HG02610 (cell line): ENCODE results near the gene CNTNAP5.

Source experiments
- ATAC-seq: cut with Tn5 transposase; IDR thresholded peaks from one replicate; pipeline ENCODE4 v1.9.1; 2021; ENCODE audit warnings: mild to moderate bottlenecking, moderate library complexity; ENCODE audit not compliant: unreplicated experiment

Gene CNTNAP5

GRCh38 chr2:124586835-124587234, 561.7 kb downstream of the CNTNAP5 start:
- ATAC-seq, result no peak

- ATAC-seq, result no peak
Measured at GRCh38 chr2:124589971-124590370, 564.9 kb downstream of the CNTNAP5 start.

- ATAC-seq, result no peak
Measured at GRCh38 chr2:124602759-124603158, 577.7 kb downstream of the CNTNAP5 start.

GRCh38 chr2:124604940-124605339, 579.9 kb downstream of the CNTNAP5 start:
- no peak for ATAC-seq

GRCh38 chr2:124607679-124608078, 582.6 kb downstream of the CNTNAP5 start:
- ATAC-seq, result no peak

- no peak for ATAC-seq
Measured at GRCh38 chr2:124609667-124610066, 584.6 kb downstream of the CNTNAP5 start.

- ATAC-seq, result no peak
Measured at GRCh38 chr2:124610141-124610540, 585.1 kb downstream of the CNTNAP5 start.

- no peak for ATAC-seq
Measured at GRCh38 chr2:124610866-124611265, 585.8 kb downstream of the CNTNAP5 start.

- ATAC-seq, result no peak
Measured at GRCh38 chr2:124623560-124623959, 598.5 kb downstream of the CNTNAP5 start.

GRCh38 chr2:124625561-124625960, 600.5 kb downstream of the CNTNAP5 start:
- no peak for ATAC-seq

GRCh38 chr2:124626993-124627392, 601.9 kb downstream of the CNTNAP5 start:
- ATAC-seq, result no peak

GRCh38 chr2:124633812-124634211, 608.7 kb downstream of the CNTNAP5 start:
- ATAC-seq, result no peak

- ATAC-seq, result no peak
Measured at GRCh38 chr2:124639524-124639923, 614.4 kb downstream of the CNTNAP5 start.

- no peak for ATAC-seq
Measured at GRCh38 chr2:124640221-124640750, 615.2 kb downstream of the CNTNAP5 start.

- ATAC-seq, result no peak
Measured at GRCh38 chr2:124646166-124646815, 621.2 kb downstream of the CNTNAP5 start.

- ATAC-seq, result no peak
Measured at GRCh38 chr2:124647245-124647644, 622.2 kb downstream of the CNTNAP5 start.

GRCh38 chr2:124647663-124648062, 622.6 kb downstream of the CNTNAP5 start:
- ATAC-seq, result no peak

GRCh38 chr2:124649001-124649400, 623.9 kb downstream of the CNTNAP5 start:
- no peak for ATAC-seq

- no peak for ATAC-seq
Measured at GRCh38 chr2:124652099-124652498, 627.0 kb downstream of the CNTNAP5 start.

GRCh38 chr2:124658373-124658772, 633.3 kb downstream of the CNTNAP5 start:
- no peak for ATAC-seq

- no peak for ATAC-seq
Measured at GRCh38 chr2:124661558-124661957, 636.5 kb downstream of the CNTNAP5 start.

GRCh38 chr2:124662946-124663644, 638.0 kb downstream of the CNTNAP5 start:
- no peak for ATAC-seq
